Tibial nerve (tissue), 4 donors: ENCODE measurements around the gene COQ2. TPM values are rescaled to one million over a fixed set of nuclear protein-coding genes. Genes with fewer than 3 reads are reported as not detected.
"Not testable (repeated sequence)": the region's sequence is repeated elsewhere in the genome, so short reads cannot be mapped to it uniquely, and the experiment has no call there.

Experiments
- DNase-seq, 2 donors: peaks; one replicate each; pipeline ENCODE4 v3.0.0-alpha.2; 2019; ENCODE audit warnings: low spot score in 2 of 2
- H3K27ac ChIP-seq, 4 donors: fragments of 200-600 bp; sonication (generic) in 3 of 4; one replicate each; pipeline ENCODE4 v1.5.1; 2017 to 2019; ENCODE audit warnings: mild to moderate bottlenecking in 1 of 4
- H3K27me3 ChIP-seq, 2 donors: fragments of 200-600 bp; sonication (generic) in 1 of 2; one replicate each; pipeline versions ENCODE4 v1.5.1 to v1.6.0; 2017 to 2019
- H3K36me3 ChIP-seq, 3 donors: fragments of 200-600 bp; sonication (generic); one replicate each; pipeline ENCODE4 v1.5.1; 2018 to 2019
- H3K4me1 ChIP-seq, 4 donors: fragments of 200-600 bp; sonication (generic) in 3 of 4; one replicate each; pipeline ENCODE4 v1.5.1; 2017 to 2019
- H3K4me3 ChIP-seq, 4 donors: fragments of 200-600 bp; sonication (generic) in 3 of 4; one replicate each; pipeline ENCODE4 v1.5.1; 2017 to 2019; ENCODE audit warnings: mild to moderate bottlenecking in 1 of 4, moderate library complexity in 1 of 4
- H3K9me3 ChIP-seq, 4 donors: fragments of 200-600 bp; sonication (generic) in 3 of 4; one replicate each; pipeline ENCODE4 v1.5.1; 2017 to 2019
- CTCF ChIP-seq, 5 experiments: fragments of 200-600 bp in 3 of 5; fragments of 450-650 bp in 2 of 5; sonication (generic) in 3 of 5; IDR thresholded peaks; one replicate each; pipeline ENCODE4 v1.5.1; 2016 to 2019; ENCODE audit warnings: antibody characterized with exemption in 5 of 5, mild to moderate bottlenecking in 3 of 5, moderate library complexity in 2 of 5
- EP300 ChIP-seq, 2 donors: sonication (generic); formaldehyde crosslinking; IDR thresholded peaks; one replicate each; pipeline ENCODE4 v1.6.1; 2017; ENCODE audit warnings: antibody characterized with exemption in 2 of 2, mild to moderate bottlenecking in 1 of 2
- POLR2A ChIP-seq, 2 donors: fragments of 450-650 bp; IDR thresholded peaks; one replicate each; pipeline ENCODE4 v1.6.1; 2017; ENCODE audit warnings: antibody characterized with exemption in 2 of 2, mild to moderate bottlenecking in 2 of 2, moderate library complexity in 2 of 2
- WGBS, 2 donors: methylation state at CpG; one replicate each; pipeline ENCODE4 v1.1.5; 2018; 5-methylcytosine and 5-hydroxymethylcytosine counted together
- total RNA-seq, 4 donors: library from RNA; depleted of rRNA; stranded (reverse); fragments of >200 nt; gene quantifications; one replicate each; pipeline ENCODE4 v1.1.0, GENCODE V29; 2016

COQ2 gene
- total RNA-seq, 4 donors from 2014 or later, result 9.2 to 17.7 (median 11.6) TPM

- WGBS, 2 donors, result 65 to 90% methylated on average over 4 of the region's 4 CpGs
- H3K27me3 ChIP-seq, result no peaks in the 10 kb centered on the region
These were observed 46.0 kb downstream of the COQ2 start for GRCh38 chr4:83238393-83239248.

GRCh38 chr4:83237591-83237990, 47.0 kb downstream of the COQ2 start:
- TF ChIP-seq CTCF (IDR thresholded peaks at IDR 0.05) (no peak), POLR2A (IDR thresholded peaks at IDR 0.05) (no peak), EP300 (IDR thresholded peaks at IDR 0.05) (no peak)
- Histone ChIP-seq H3K4me1 (peaks cover 0 to 3% (median 0%) of the 10 kb centered on the region in 4 donors), H3K27ac (no peak overlapping the region), H3K27me3 (no peaks in the 10 kb centered on the region), H3K4me3 (no peak overlapping the region), H3K9me3 (no peaks in the 10 kb centered on the region), H3K36me3 (no peaks in the 10 kb centered on the region)
- no peak for DNase-seq
- 54 to 81% methylated on average over 2 of the region's 2 CpGs for WGBS, 2 donors

More at GRCh38 chr4:83238393-83239248, 46.0 kb downstream of the COQ2 start:
- no peak overlapping the region for H3K4me3 ChIP-seq
- peaks cover 0 to 3% (median 0%) of the 10 kb centered on the region in 4 donors for H3K4me1 ChIP-seq
- H3K36me3 ChIP-seq, result no peaks in the 10 kb centered on the region
- H3K9me3 ChIP-seq, result no peaks in the 10 kb centered on the region
- TF ChIP-seq CTCF (IDR thresholded peaks at IDR 0.05) (no peak), EP300 (IDR thresholded peaks at IDR 0.05) (no peak), POLR2A (IDR thresholded peaks at IDR 0.05) (no peak)
- DNase-seq, result no peak
- no peak overlapping the region for H3K27ac ChIP-seq

GRCh38 chr4:83235645-83236133, 48.9 kb downstream of the COQ2 start:
- DNase-seq, H3K9me3 ChIP-seq, H3K36me3 ChIP-seq, H3K27ac ChIP-seq, H3K4me3 ChIP-seq, H3K27me3 ChIP-seq: not testable (repeated sequence)
- WGBS, 2 donors, result 85 to 90% methylated on average over 3 of the region's 3 CpGs
- peaks cover 0 to 11% (median 0%) of the 10 kb centered on the region in 4 donors for H3K4me1 ChIP-seq

- Histone ChIP-seq H3K9me3 (no peaks in the 10 kb centered on the region), H3K36me3 (no peaks in the 10 kb centered on the region), H3K27me3 (no peaks in the 10 kb centered on the region), H3K4me3 (no peak overlapping the region), H3K4me1 (peaks cover 0 to 11% (median 0%) of the 10 kb centered on the region in 4 donors), H3K27ac (no peak overlapping the region)
- TF ChIP-seq EP300 (IDR thresholded peaks at IDR 0.05) (no peak), POLR2A (IDR thresholded peaks at IDR 0.05) (no peak)
- 81 to 85% methylated on average over 4 of the region's 4 CpGs for WGBS, 2 donors
- no peak for DNase-seq
These were observed 49.5 kb downstream of the COQ2 start for GRCh38 chr4:83234902-83235644.

DNA sequence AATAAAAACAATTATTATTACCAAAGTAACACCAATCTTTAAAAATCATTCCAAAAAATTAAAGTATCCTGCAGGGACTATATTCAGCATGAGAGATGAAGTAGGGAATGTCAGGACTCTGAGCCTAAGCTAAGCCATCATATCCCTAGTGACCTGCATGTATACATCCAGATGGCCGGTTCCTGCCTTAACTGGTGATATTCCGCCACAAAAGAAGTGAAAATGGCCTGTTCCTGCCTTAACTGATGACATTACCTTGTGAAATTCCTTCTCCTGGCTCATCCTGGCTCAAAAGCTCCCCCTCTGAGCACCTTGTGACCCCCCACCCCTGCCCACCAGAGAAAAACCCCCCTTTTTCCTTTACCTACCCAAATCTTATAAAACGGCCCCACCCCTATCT, 50.2 kb downstream of the COQ2 start:
- H3K27ac ChIP-seq, H3K36me3 ChIP-seq, DNase-seq, H3K4me3 ChIP-seq, H3K9me3 ChIP-seq, H3K27me3 ChIP-seq: not testable (repeated sequence)
- WGBS, 2 donors, result 85 to 93% methylated on average over 3 of the region's 3 CpGs
- H3K4me1 ChIP-seq, result peaks cover 0 to 11% (median 0%) of the 10 kb centered on the region in 4 donors

DNA sequence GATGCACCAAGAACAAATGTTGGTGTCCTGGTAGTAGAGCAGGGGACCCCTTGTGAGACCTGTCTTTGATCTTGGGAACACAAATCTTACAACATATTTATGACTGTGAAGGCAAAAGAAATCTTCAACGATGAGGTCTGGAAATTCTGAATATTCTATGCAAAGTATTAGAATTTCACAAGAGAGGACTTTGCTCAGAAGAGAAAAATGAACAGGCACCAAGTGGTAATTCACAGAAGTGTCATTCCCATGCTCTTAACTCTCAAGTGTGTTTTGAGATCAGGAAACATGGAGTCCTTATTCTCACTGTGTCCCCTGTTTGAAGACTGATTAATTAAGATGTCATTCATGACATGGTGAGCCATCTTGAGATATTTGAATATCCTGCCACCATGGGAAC, 52.5 kb downstream of the COQ2 start:
- DNase-seq, result no peak
- 86 to 89% methylated on average over 1 of the region's 1 CpG for WGBS, 2 donors
- no peak for TF ChIP-seq POLR2A (IDR thresholded peaks at IDR 0.05)
- no peak for TF ChIP-seq EP300 (IDR thresholded peaks at IDR 0.05)
- TF ChIP-seq CTCF (IDR thresholded peaks at IDR 0.05), result no peak
- H3K27me3 ChIP-seq, result no peaks in the 10 kb centered on the region
- H3K27ac ChIP-seq, result no peak overlapping the region
- H3K9me3 ChIP-seq, result no peaks in the 10 kb centered on the region
- H3K36me3 ChIP-seq, result no peaks in the 10 kb centered on the region
- H3K4me3 ChIP-seq, result no peak overlapping the region
- peaks cover 0 to 11% (median 0%) of the 10 kb centered on the region in 4 donors for H3K4me1 ChIP-seq
